ENCODE data around the gene TPI1.
A peak's percentile ranks its signal among the peaks of the same experiment; 100 is the strongest.

The TPI1 gene

GRCh38 chr12:6843118-6843902, 24.0 kb upstream of the TPI1 start:
- DNase-seq (ENCODE audit: low read depth, low spot score): no peak
- no peak overlapping the region for H3K27ac ChIP-seq

DNA sequence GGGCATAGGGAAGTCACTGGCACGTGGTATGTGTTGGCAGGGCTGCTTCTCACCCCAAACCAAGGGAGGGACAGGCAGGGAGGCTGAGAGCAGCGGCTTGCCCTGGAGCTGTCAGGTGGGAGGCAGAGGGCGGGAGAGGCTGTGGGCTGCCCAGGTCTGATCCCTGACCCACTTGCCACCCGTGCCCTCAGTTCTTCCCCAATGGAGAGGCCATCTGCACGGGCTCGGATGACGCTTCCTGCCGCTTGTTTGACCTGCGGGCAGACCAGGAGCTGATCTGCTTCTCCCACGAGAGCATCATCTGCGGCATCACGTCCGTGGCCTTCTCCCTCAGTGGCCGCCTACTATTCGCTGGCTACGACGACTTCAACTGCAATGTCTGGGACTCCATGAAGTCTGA, 21.9 kb upstream of the TPI1 start:
- DNase-seq (ENCODE audit: low read depth, low spot score): no peak
- no peak overlapping the region for H3K27ac ChIP-seq

- DNase-seq (ENCODE audit: low read depth, low spot score): no peak
- no peak overlapping the region for H3K27ac ChIP-seq
Measured at GRCh38 chr12:6846316-6846869, 20.9 kb upstream of the TPI1 start.

GRCh38 chr12:6847676-6848075, 19.7 kb upstream of the TPI1 start:
- H3K27ac ChIP-seq: no peak overlapping the region
- no peak for DNase-seq (ENCODE audit: low read depth, low spot score)

GRCh38 chr12:6849427-6849826, 17.9 kb upstream of the TPI1 start:
- no peak overlapping the region for H3K27ac ChIP-seq
- no peak for DNase-seq (ENCODE audit: low read depth, low spot score)

DNA sequence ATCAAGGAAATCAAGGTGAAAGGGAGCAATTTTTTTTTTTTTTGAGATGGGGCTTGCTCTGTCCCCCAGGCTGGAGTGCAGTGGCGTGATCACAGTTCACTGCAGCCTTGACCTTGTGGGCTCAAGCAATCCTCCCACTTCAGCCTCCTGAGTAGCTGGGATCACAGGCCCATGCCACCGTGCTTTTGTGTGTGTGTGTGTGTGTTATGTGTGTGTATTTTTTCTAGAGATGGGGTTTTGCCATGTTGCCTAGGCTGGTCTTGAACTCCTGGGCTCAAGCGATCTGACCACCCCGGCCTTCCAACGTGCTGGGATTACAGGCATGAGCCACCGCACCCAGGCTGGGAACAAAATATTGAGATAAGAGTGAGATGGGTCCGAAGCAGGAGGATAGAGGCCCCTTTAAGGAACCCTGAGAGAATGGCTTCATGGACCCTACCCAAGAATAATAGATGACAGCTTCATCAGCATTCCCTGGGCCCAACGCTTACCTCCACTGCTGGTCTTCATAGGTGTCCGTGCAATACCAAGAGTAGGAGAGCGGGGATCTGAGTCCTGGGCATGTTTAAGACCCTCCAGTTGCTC, 17.3 kb upstream of the TPI1 start:
- DNase-seq (ENCODE audit: low read depth, low spot score): no peak
- H3K27ac ChIP-seq: no peak overlapping the region

DNA sequence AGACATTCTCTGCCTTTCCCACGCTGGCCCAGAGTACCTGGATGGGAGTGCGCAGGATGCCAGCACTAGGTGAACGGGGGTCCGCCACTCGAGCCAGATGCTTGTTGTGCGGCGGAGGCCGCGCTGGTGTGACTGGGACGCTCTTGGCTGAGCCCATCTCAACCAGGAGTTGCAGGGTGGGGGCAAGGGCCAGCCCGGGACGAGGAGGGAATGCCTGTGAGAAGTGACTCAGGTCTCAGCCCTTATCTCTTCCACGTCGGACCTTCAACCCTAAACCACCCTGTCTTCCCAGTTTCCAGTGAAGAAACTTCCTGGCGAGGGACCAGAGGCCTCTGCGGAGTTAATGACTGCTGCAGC, 16.6 kb upstream of the TPI1 start:
- H3K27ac ChIP-seq: no peak overlapping the region
- DNase-seq (ENCODE audit: low read depth, low spot score): no peak

- H3K27ac ChIP-seq: peak within 1 kb of the TSS; percentile 66
- DNase-seq (ENCODE audit: low read depth, low spot score): peak; percentile 97
Measured at GRCh38 chr12:6851153-6851920, 16.0 kb upstream of the TPI1 start, which contains the start of gene CDCA3. TSS of gene CDCA3 (minus strand) at chr12:6851286. CDS start at chr12:6850952, 334 bp downstream.

GRCh38 chr12:6851921-6852650, 15.2 kb upstream of the TPI1 start, which contains the start of gene USP5:
TSS of gene USP5 (plus strand) at chr12:6852150. CDS start at chr12:6852180, 30 bp downstream.
- peak within 1 kb of the TSS; percentile 66 for H3K27ac ChIP-seq
- DNase-seq (ENCODE audit: low read depth, low spot score): peak; percentile 99

- peak; percentile 62 for DNase-seq (ENCODE audit: low read depth, low spot score)
- peak overlapping the region; percentile 66 for H3K27ac ChIP-seq
Measured at GRCh38 chr12:6852651-6853354, 14.5 kb upstream of the TPI1 start.

- no peak for DNase-seq (ENCODE audit: low read depth, low spot score)
- peak overlapping the region; percentile 66 for H3K27ac ChIP-seq
Measured at GRCh38 chr12:6853626-6854025, 13.7 kb upstream of the TPI1 start.

DNA sequence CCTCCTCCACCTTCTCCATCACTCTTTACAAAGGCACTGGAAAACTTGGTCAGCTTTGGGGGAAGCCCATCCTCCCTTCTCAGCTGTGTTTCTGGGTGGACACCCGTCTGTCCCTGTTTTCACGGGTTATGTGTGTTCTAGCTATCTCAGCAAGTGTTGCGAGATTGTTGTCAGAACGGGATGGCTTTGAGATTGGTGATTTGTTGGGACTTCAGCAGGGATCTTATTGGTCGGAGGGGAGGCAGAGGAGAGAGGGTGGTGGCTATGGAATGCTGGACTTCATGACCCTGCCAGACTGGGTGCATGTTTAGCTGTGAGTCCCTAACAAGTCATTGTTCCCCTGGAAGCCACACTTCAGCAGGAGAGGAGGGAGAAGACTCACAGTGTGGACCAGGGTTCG, 13.3 kb upstream of the TPI1 start:
- H3K27ac ChIP-seq: no peak overlapping the region

GRCh38 chr12:6855322-6855721, 12.0 kb upstream of the TPI1 start:
- H3K27ac ChIP-seq: no peak overlapping the region
- no peak for DNase-seq (ENCODE audit: low read depth, low spot score)

More for the DNA sequence above, 13.3 kb upstream of the TPI1 start:
- no peak for DNase-seq (ENCODE audit: low read depth, low spot score)

DNA sequence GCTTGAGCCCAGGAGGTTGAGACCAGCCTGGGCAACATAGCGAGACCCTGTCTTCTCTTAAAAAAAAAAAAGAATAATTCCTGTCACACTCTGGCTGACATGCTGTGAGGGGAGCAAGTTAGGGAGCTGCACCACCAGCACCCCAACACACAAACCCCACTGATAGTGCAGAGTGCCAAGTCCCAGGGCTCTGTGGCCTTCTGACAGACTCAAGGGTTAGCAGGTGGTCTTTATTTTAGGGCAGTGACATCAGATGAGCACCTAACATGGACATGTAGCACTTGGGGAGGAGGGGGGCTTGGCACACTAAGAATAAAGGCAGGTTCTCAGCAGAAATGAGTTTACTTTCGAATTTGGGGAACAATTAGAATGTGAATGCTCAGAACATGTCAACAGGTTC, 8.5 kb upstream of the TPI1 start:
- no peak for DNase-seq (ENCODE audit: low read depth, low spot score)
- H3K27ac ChIP-seq: no peak overlapping the region

DNA sequence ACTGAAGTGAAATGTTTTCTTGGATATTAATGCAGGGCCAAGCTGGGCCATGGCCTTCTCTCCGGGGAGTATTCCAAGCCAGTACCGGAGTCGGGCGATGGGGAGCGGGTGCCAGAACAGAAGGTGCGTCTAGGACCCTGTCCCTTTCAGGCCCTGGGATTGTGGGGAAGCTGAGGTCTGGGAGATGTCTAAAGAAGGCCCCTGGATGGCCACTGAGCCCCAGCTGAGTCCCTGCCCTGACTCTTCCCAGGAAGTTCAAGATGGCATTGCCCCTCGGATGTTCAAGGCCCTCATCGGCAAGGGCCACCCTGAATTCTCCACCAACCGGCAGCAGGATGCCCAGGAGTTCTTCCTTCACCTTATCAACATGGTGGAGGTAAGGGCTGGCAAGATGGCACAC, 7.2 kb upstream of the TPI1 start:
- DNase-seq (ENCODE audit: low read depth, low spot score): no peak

GRCh38 chr12:6860942-6861341, 6.4 kb upstream of the TPI1 start:
- no peak for DNase-seq (ENCODE audit: low read depth, low spot score)
- H3K27ac ChIP-seq: no peak overlapping the region

More for the DNA sequence above, 7.2 kb upstream of the TPI1 start:
- no peak overlapping the region for H3K27ac ChIP-seq

DNA sequence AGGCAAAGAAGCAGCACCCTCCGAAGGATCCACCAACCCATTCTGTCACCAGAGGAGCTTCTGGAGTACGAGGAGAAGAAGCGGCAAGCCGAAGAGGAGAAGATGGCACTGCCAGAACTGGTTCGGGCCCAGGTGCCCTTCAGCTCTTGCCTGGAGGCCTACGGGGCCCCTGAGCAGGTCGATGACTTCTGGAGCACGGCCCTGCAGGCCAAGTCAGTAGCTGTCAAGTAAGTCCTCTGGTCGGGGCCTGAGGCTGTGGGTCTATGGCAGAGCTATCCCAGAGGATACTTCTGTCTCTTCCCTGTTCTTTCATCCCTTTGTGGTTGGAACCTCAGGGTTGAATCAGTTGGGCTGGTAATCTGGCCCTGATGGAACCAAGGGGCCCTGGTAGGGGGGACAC, 5.9 kb upstream of the TPI1 start:
- no peak for DNase-seq (ENCODE audit: low read depth, low spot score)
- H3K27ac ChIP-seq: no peak overlapping the region

DNA sequence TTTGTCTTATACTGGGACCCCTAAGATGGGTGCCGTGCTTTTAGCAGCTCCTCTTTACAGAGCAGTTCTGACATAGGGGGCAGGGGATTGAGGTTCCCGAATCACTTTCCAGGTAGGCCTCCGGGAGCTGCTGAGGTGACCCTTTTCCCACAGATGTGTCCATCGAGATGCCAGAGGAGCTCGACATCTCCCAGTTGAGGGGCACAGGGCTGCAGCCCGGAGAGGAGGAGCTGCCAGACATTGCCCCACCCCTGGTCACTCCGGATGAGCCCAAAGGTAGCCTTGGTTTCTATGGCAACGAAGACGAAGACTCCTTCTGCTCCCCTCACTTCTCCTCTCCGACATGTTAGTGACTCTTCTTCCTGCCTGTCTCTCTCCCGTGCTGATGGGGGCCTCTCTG, 4.3 kb upstream of the TPI1 start:
- no peak overlapping the region for H3K27ac ChIP-seq
- no peak for DNase-seq (ENCODE audit: low read depth, low spot score)

DNA sequence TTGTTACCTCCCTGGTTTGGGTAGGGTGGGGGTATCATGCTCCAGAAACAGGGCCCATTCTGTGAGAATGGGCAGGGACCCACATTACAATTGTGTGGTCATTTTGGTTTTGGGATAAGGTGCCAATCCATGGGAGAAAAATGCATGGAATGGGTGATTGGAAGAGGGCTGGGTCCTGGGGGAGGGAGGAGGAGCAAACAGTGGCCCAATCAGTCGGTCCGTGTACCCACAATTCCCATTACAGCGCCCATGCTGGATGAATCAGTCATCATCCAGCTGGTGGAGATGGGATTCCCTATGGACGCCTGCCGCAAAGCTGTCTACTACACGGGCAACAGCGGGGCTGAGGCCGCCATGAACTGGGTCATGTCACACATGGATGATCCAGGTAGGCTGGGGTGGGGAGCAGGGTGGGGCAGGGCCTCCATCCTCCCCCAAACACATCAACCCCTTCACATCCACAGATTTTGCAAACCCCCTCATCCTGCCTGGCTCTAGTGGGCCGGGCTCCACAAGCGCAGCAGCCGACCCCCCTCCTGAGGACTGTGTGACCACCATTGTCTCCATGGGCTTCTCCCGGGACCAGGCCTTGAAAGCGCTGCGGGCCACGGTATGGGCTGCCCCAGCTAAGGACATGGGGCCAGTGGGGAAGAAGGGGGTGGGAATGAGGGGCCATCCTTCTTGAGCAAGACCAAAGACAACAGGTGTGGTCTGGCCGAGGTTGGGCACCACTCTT, 3.6 kb upstream of the TPI1 start:
- no peak overlapping the region for H3K27ac ChIP-seq
- no peak for DNase-seq (ENCODE audit: low read depth, low spot score)

Measured in epithelial cell of prostate (primary cell).